Endothelial cell of umbilical vein (primary cell): Measurements from ENCODE around the gene SLC35A2. TPM values are rescaled to one million over a fixed set of nuclear protein-coding genes. Genes with fewer than 3 reads are reported as not detected.

Experiments used
- BruUV-seq: library from RNA; stranded (reverse); fragments of 400-500 nt; replicated peaks from 2 replicates; lab custom pipeline; 2021; lab: Mats Ljungman, UMichigan
- CTCF ChIA-PET: fragments of 300-600, 350-600 bp; sonication (Branson Sonifier 250); formaldehyde crosslinking; loops from one replicate; lab custom pipeline; 2021; ENCODE audit warnings: antibody characterized with exemption, inconsistent platforms; lab: Charles Lee
- POLR2A ChIA-PET: fragments of 300-600, 350-600 bp; sonication (Branson Sonifier 250); formaldehyde crosslinking; loops from one replicate; lab custom pipeline; 2021; ENCODE audit warnings: antibody characterized with exemption, inconsistent platforms; lab: Charles Lee
- DNase-seq: peaks from one replicate; pipeline ENCODE4 v3.0.0-alpha.2; 2011; ENCODE audit warnings: low read depth, low spot score
- FAIRE-seq: peaks from 2 replicates; lab custom pipeline; 2011; peaks lifted over from hg19 to GRCh38; lab: Jason Lieb, UNC
- H2AFZ ChIP-seq: 2 replicates; pipeline ENCODE4 v1.6.0; 2012; ENCODE audit warnings: low read depth, low read length, control low read depth, inconsistent platforms
- H3K27ac ChIP-seq: 2 replicates; pipeline ENCODE4 v1.5.1; 2011; ENCODE audit warnings: low read depth, mild to moderate bottlenecking, control low read depth, low read length, moderate library complexity; ENCODE audit not compliant: insufficient read depth
- H3K27me3 ChIP-seq, 2 experiments: 2 replicates each; pipeline versions ENCODE4 v1.6.0 to v1.6.1; 2011; ENCODE audit warnings: low read length in 2 of 2, mixed read lengths in 1 of 2; ENCODE audit not compliant: control insufficient read depth in 2 of 2, insufficient read depth in 2 of 2
- H3K36me3 ChIP-seq, 2 experiments: 2 replicates in 1 of 2; 3 replicates in 1 of 2; pipeline ENCODE4 v1.5.1; 2011; ENCODE audit warnings: low read length in 2 of 2, mild to moderate bottlenecking in 1 of 2, moderate library complexity in 1 of 2; ENCODE audit not compliant: control insufficient read depth in 2 of 2, insufficient read depth in 2 of 2; ENCODE audit errors: extremely low read depth in 1 of 2
- H3K4me1 ChIP-seq: 3 replicates; pipeline ENCODE4 v1.5.1; 2011; ENCODE audit warnings: mild to moderate bottlenecking, low read length; ENCODE audit not compliant: control insufficient read depth, insufficient read depth; ENCODE audit errors: extremely low read depth
- H3K4me2 ChIP-seq: 2 replicates; pipeline ENCODE4 v1.6.1; 2011; ENCODE audit warnings: low read length, control low read depth, mixed read lengths; ENCODE audit not compliant: insufficient read depth
- H3K4me3 ChIP-seq, 3 experiments: fragments of 200-600 bp in 1 of 3; sonication (generic), shearing (Covaris generic) in 1 of 3; replicated peaks in 1 of 3; 2 replicates each; pipeline ENCODE4 v1.5.1; 2011 to 2016; ENCODE audit warnings: control low read depth in 3 of 3, low read length in 3 of 3, mild to moderate bottlenecking in 2 of 3, inconsistent platforms in 1 of 3, low read depth in 1 of 3, moderate library complexity in 1 of 3; ENCODE audit not compliant: insufficient read depth in 1 of 3
- H3K79me2 ChIP-seq: 2 replicates; pipeline ENCODE4 v1.6.0; 2012; ENCODE audit warnings: low read length, inconsistent platforms; ENCODE audit not compliant: control insufficient read depth, insufficient read depth
- H3K9ac ChIP-seq: replicated peaks from 2 replicates; pipeline ENCODE3; 2011; ENCODE audit warnings: low read length, control low read depth; ENCODE audit not compliant: insufficient read depth; ENCODE audit errors: extremely low read depth
- H3K9me1 ChIP-seq: replicated peaks from 3 replicates; pipeline ENCODE4 v1.6.0; 2011; ENCODE audit warnings: mild to moderate bottlenecking, low read length; ENCODE audit not compliant: control insufficient read depth, insufficient read depth; ENCODE audit errors: extremely low read depth
- H3K9me3 ChIP-seq: replicated peaks from 2 replicates; pipeline ENCODE4 v1.5.1; 2012; ENCODE audit warnings: low read length, inconsistent platforms; ENCODE audit not compliant: control insufficient read depth, insufficient read depth
- H4K20me1 ChIP-seq: replicated peaks from 2 replicates; pipeline ENCODE3; 2011; ENCODE audit warnings: mild to moderate bottlenecking, low read length; ENCODE audit not compliant: control insufficient read depth, insufficient read depth; ENCODE audit errors: extremely low read depth
- EZH2 ChIP-seq: IDR thresholded peaks from 2 replicates; pipeline ENCODE4 v1.6.1; 2012; ENCODE audit warnings: borderline replicate concordance, low read depth, mild to moderate bottlenecking, moderate library complexity, low read length, inconsistent platforms; ENCODE audit not compliant: severe bottlenecking
- FOS ChIP-seq: IDR thresholded peaks from 2 replicates; pipeline ENCODE4 v1.6.1; 2011; ENCODE audit warnings: mild to moderate bottlenecking, low read length, moderate library complexity, borderline replicate concordance; ENCODE audit not compliant: insufficient read depth
- GATA2 ChIP-seq: IDR thresholded peaks from 2 replicates; pipeline ENCODE4 v1.7.0; 2011; ENCODE audit warnings: low read depth, mild to moderate bottlenecking, moderate library complexity, mixed read lengths, low read length; ENCODE audit not compliant: insufficient read length, insufficient read depth
- JUN ChIP-seq: IDR thresholded peaks from 2 replicates; pipeline ENCODE4 v1.6.1; 2011; ENCODE audit warnings: borderline replicate concordance, low read depth; ENCODE audit not compliant: insufficient read length, insufficient read depth
- MYC ChIP-seq: IDR thresholded peaks from one replicate; pipeline ENCODE4 v1.6.1; 2011; ENCODE audit warnings: mild to moderate bottlenecking, low read depth, low read length
- POLR2A ChIP-seq: IDR thresholded peaks from 2 replicates; pipeline ENCODE4 v1.6.1; 2012; ENCODE audit warnings: low read depth, mild to moderate bottlenecking, control low read depth, low read length
- POLR2AphosphoS5 ChIP-seq: IDR thresholded peaks from 2 replicates; pipeline ENCODE4 v1.6.1; 2012; ENCODE audit warnings: low read depth, mild to moderate bottlenecking, control low read depth, low read length, moderate library complexity; ENCODE audit not compliant: insufficient read depth
- dilution Hi-C: fragments of 300-500 bp; cut with MboI; formaldehyde crosslinking; loops from one replicate; pipeline ENCODE4 v1.15.0; 2019; ENCODE audit warnings: low sequenced_read_pairs; ENCODE audit not compliant: extremely low pct_ligation_motif_present
- intact Hi-C: fragments of 100-400 bp; cut with micrococcal nuclease; formaldehyde crosslinking; loops from one replicate; pipeline ENCODE4 v1.10.0; 2022
- polyA plus RNA-seq, 4 experiments: library from polyadenylated mRNA; depleted of rRNA in 3 of 4; stranded (reverse) in 3 of 4; unstranded in 1 of 4; fragments of >200 nt; gene quantifications; 2 replicates each; pipeline versions ENCODE4 v1.2.1 to v1.2.3, GENCODE V29; 2011 to 2012; ENCODE audit warnings: missing spikeins in 1 of 4
- total RNA-seq: library from RNA; stranded (reverse); gene quantifications from 2 replicates; pipeline ENCODE4 v1.2.3, GENCODE V29; 2021
- TF ChIP-seq, protein P1 (sequence below), 2 donors: IDR thresholded peaks; 1 replicate in 1 of 2; 2 replicates in 1 of 2; pipeline ENCODE4 v1.5.1; 2011; ENCODE audit warnings: low read length in 2 of 2, mild to moderate bottlenecking in 2 of 2, moderate library complexity in 2 of 2, control low read depth in 1 of 2, inconsistent platforms in 1 of 2, low read depth in 1 of 2; ENCODE audit not compliant: insufficient read depth in 1 of 2; ENCODE audit errors: extremely low read depth in 1 of 2
- TF ChIP-seq, protein P2 (sequence below): IDR thresholded peaks from 2 replicates; pipeline ENCODE4 v1.6.1; 2011; ENCODE audit not compliant: insufficient read depth, insufficient read length

Gene SLC35A2
- total and polyA plus RNA-seq, 2 donors (not counting 3 experiments of a cell fraction or from before 2014, with no cell fraction given) = 31.4 to 64.5 TPM

DNA sequence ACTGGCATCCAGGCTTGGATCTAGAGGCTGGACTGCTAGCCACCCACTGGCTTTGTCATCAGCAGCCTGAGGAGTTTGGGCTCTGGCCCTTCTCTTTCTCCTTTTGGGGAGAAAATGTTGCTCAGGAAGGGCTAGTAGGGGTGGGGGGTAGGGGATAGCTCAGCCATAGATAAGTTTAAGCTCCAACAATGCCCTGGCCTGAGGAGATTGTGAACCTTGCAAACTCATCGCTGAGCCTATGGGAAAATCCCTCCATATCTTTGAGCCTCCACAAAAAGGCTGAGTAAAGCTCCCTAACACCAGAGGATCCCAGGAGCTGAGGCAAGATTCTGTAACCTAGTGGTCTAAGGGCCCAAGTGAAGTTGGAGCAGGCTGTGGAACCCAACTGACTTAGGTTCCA, 37.1 kb upstream of the SLC35A2 start:
- Histone ChIP-seq H3K79me2 (peaks cover 44% of the 10 kb centered on the region), H2AFZ (no peak overlapping the region), H3K9ac (no peak overlapping the region), H3K9me3 (no peaks in the 10 kb centered on the region), H3K4me2 (no peak overlapping the region), H3K4me1 (no peaks in the 10 kb centered on the region), H3K27me3 (no peaks in the 10 kb centered on the region), H3K27ac (no peak overlapping the region), H4K20me1 (no peaks in the 10 kb centered on the region), H3K9me1 (no peaks in the 10 kb centered on the region), H3K4me3 (no peak overlapping the region), H3K36me3 (peaks cover 0 to 5% of the 10 kb centered on the region in 2 experiments)
- ChIA-PET CTCF (no interaction called here), POLR2A (no interaction called here)
- intact Hi-C loops = loop anchor here (5.0 kb wide), 1 partner anchor 301 kb away; no protein-coding TSS in a partner anchor
- dilution Hi-C loops = no loop called here
- no TSS peak for BruUV-seq
- DNase-seq = no peak
- no peak for FAIRE-seq
- no peak for TF ChIP-seq EZH2
- TF ChIP-seq, protein P1, sequence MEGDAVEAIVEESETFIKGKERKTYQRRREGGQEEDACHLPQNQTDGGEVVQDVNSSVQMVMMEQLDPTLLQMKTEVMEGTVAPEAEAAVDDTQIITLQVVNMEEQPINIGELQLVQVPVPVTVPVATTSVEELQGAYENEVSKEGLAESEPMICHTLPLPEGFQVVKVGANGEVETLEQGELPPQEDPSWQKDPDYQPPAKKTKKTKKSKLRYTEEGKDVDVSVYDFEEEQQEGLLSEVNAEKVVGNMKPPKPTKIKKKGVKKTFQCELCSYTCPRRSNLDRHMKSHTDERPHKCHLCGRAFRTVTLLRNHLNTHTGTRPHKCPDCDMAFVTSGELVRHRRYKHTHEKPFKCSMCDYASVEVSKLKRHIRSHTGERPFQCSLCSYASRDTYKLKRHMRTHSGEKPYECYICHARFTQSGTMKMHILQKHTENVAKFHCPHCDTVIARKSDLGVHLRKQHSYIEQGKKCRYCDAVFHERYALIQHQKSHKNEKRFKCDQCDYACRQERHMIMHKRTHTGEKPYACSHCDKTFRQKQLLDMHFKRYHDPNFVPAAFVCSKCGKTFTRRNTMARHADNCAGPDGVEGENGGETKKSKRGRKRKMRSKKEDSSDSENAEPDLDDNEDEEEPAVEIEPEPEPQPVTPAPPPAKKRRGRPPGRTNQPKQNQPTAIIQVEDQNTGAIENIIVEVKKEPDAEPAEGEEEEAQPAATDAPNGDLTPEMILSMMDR (IDR thresholded peaks at IDR 0.05; ENCODE audit: extremely low read depth in 1 of 2, insufficient read depth in 1 of 2, low read depth in 1 of 2, low read length in 2 of 2) = no peak
- TF ChIP-seq, protein P2, sequence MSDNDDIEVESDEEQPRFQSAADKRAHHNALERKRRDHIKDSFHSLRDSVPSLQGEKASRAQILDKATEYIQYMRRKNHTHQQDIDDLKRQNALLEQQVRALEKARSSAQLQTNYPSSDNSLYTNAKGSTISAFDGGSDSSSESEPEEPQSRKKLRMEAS = no peak
- TF ChIP-seq POLR2A = no peak
- no peak for TF ChIP-seq FOS
- TF ChIP-seq GATA2 = no peak
- TF ChIP-seq POLR2AphosphoS5 = no peak
- TF ChIP-seq JUN = no peak
- TF ChIP-seq MYC = no peak
